Glutamatergic neuron (in vitro differentiated cells): ENCODE measurements around the gene CREB5. TPM values are rescaled to one million over a fixed set of nuclear protein-coding genes. Genes with fewer than 3 reads are reported as not detected.

Source experiments
- DNase-seq: peaks from one replicate; pipeline ENCODE4 v3.0.0; 2022
- H3K27ac Mint-ChIP-seq: one replicate; pipeline ENCODE4 v1.8.0; 2020; ENCODE audit warnings: mild to moderate bottlenecking, mixed read lengths, inconsistent platforms; ENCODE audit not compliant: unreplicated experiment
- H3K27me3 Mint-ChIP-seq: one replicate; pipeline ENCODE4 v1.8.0; 2020; ENCODE audit warnings: mild to moderate bottlenecking, moderate library complexity, mixed read lengths, inconsistent platforms; ENCODE audit not compliant: unreplicated experiment
- H3K36me3 Mint-ChIP-seq: one replicate; pipeline ENCODE4 v1.8.0; 2020; ENCODE audit warnings: mild to moderate bottlenecking, mixed read lengths, inconsistent platforms; ENCODE audit not compliant: unreplicated experiment
- H3K4me1 Mint-ChIP-seq: one replicate; pipeline ENCODE4 v1.8.0; 2020; ENCODE audit warnings: mild to moderate bottlenecking, low read depth, mixed read lengths, inconsistent platforms; ENCODE audit not compliant: unreplicated experiment
- H3K4me3 Mint-ChIP-seq: one replicate; pipeline ENCODE4 v1.8.0; 2020; ENCODE audit warnings: mild to moderate bottlenecking, mixed read lengths, inconsistent platforms; ENCODE audit not compliant: unreplicated experiment
- H3K9me3 Mint-ChIP-seq: one replicate; pipeline ENCODE4 v1.8.0; 2020; ENCODE audit warnings: mild to moderate bottlenecking, moderate library complexity, mixed read lengths, inconsistent platforms; ENCODE audit not compliant: unreplicated experiment
- CTCF ChIP-seq: fragments of 200-600 bp; sonication (generic); IDR thresholded peaks from one replicate; pipeline ENCODE4 v1.5.0; 2021; ENCODE audit not compliant: partially characterized antibody, unreplicated experiment
- total RNA-seq: library from RNA; stranded (reverse); fragmentation: NEBNext Ultra II Directional; extraction: Animal tissue kit (Norgen Biotek cat#: 25700); gene quantifications from one replicate; pipeline ENCODE4 v1.2.1, GENCODE V29; 2021; ENCODE audit not compliant: unreplicated experiment

Gene CREB5
- total RNA-seq, 1 donor from 2014 or later = 50.4 TPM

- no peak overlapping the region for H3K27ac Mint-ChIP-seq
- no peak for TF ChIP-seq CTCF
- peaks cover 2% of the 10 kb centered on the region for H3K27me3 Mint-ChIP-seq
- peaks cover 7% of the 10 kb centered on the region for H3K4me1 Mint-ChIP-seq
- H3K4me3 Mint-ChIP-seq = no peak overlapping the region
- no peak for DNase-seq
- H3K36me3 Mint-ChIP-seq = no peaks in the 10 kb centered on the region
- peaks cover 4% of the 10 kb centered on the region for H3K9me3 Mint-ChIP-seq
Measured at GRCh38 chr7:28539289-28539981, 127.1 kb downstream of the CREB5 start.

GRCh38 chr7:28542410-28542809, 130.1 kb downstream of the CREB5 start:
- no peak overlapping the region for H3K4me3 Mint-ChIP-seq
- no peak for TF ChIP-seq CTCF
- peaks cover 4% of the 10 kb centered on the region for H3K9me3 Mint-ChIP-seq
- H3K27me3 Mint-ChIP-seq = peaks cover under 1% of the 10 kb centered on the region
- no peak for DNase-seq
- H3K36me3 Mint-ChIP-seq = peaks cover 6% of the 10 kb centered on the region
- peaks cover 11% of the 10 kb centered on the region for H3K4me1 Mint-ChIP-seq
- H3K27ac Mint-ChIP-seq = no peak overlapping the region

- DNase-seq = no peak
- peaks cover 4% of the 10 kb centered on the region for H3K9me3 Mint-ChIP-seq
- no peaks in the 10 kb centered on the region for H3K27me3 Mint-ChIP-seq
- TF ChIP-seq CTCF = no peak
- H3K36me3 Mint-ChIP-seq = peaks cover 10% of the 10 kb centered on the region
- H3K4me1 Mint-ChIP-seq = peaks cover 11% of the 10 kb centered on the region
- H3K4me3 Mint-ChIP-seq = no peak overlapping the region
- no peak overlapping the region for H3K27ac Mint-ChIP-seq
Measured at GRCh38 chr7:28544453-28545117, 132.3 kb downstream of the CREB5 start.

- H3K27ac Mint-ChIP-seq = no peak overlapping the region
- peaks cover 9% of the 10 kb centered on the region for H3K4me1 Mint-ChIP-seq
- no peak overlapping the region for H3K4me3 Mint-ChIP-seq
- peaks cover 10% of the 10 kb centered on the region for H3K36me3 Mint-ChIP-seq
- peaks cover 6% of the 10 kb centered on the region for H3K9me3 Mint-ChIP-seq
- no peak for DNase-seq
- TF ChIP-seq CTCF = no peak
- H3K27me3 Mint-ChIP-seq = no peaks in the 10 kb centered on the region
Measured at GRCh38 chr7:28546067-28546466, 133.7 kb downstream of the CREB5 start.

GRCh38 chr7:28547115-28547514, 134.8 kb downstream of the CREB5 start:
- Mint-ChIP-seq H3K36me3 (peaks cover 10% of the 10 kb centered on the region), H3K27ac (no peak overlapping the region), H3K27me3 (no peaks in the 10 kb centered on the region), H3K9me3 (peaks cover 6% of the 10 kb centered on the region), H3K4me3 (no peak overlapping the region), H3K4me1 (peaks cover 7% of the 10 kb centered on the region)
- DNase-seq = no peak
- TF ChIP-seq CTCF = no peak
